Neural cell (in vitro differentiated cells): ENCODE results near the gene CAPN9. TPM values are rescaled to one million over a fixed set of nuclear protein-coding genes. Genes with fewer than 3 reads are reported as not detected.

Experiments
- H2AFZ ChIP-seq: fragments of 200-600, 300-800 bp; sonication (generic), shearing (Covaris generic); 2 replicates; pipeline ENCODE4 v1.6.0; 2014; ENCODE audit warnings: low read depth, mild to moderate bottlenecking, antibody characterized with exemption, low read length, moderate library complexity
- H3F3A ChIP-seq: fragments of 200-600 bp; shearing (Covaris generic); 2 replicates; pipeline ENCODE4 v1.6.1; 2016; ENCODE audit warnings: mild to moderate bottlenecking, moderate library complexity, mixed read lengths, antibody characterized with exemption, low read length; ENCODE audit not compliant: insufficient read depth, poor library complexity, severe bottlenecking
- H3K27ac ChIP-seq: fragments of 200-600, 300-800 bp; sonication (generic), shearing (Covaris generic); 2 replicates; pipeline ENCODE4 v1.5.1; 2014; ENCODE audit warnings: mild to moderate bottlenecking, low read length, moderate library complexity
- H3K27me3 ChIP-seq: fragments of 300-800, 200-600 bp; sonication (generic), shearing (Covaris generic); 2 replicates; pipeline ENCODE4 v1.6.0; 2014; ENCODE audit warnings: mild to moderate bottlenecking, low read depth, low read length, moderate library complexity; ENCODE audit not compliant: insufficient read depth
- H3K36me3 ChIP-seq: fragments of 300-800, 200-600 bp; sonication (generic), shearing (Covaris generic); 2 replicates; pipeline ENCODE4 v1.5.1; 2014; ENCODE audit warnings: mild to moderate bottlenecking, antibody characterized with exemption, low read length, moderate library complexity; ENCODE audit not compliant: insufficient read depth
- H3K4me2 ChIP-seq: fragments of 300-800, 200-600 bp; sonication (generic), shearing (Covaris generic); 2 replicates; pipeline ENCODE4 v1.6.0; 2014; ENCODE audit warnings: mild to moderate bottlenecking, low read length
- H3K4me3 ChIP-seq: fragments of 300-800, 200-600 bp; sonication (generic), shearing (Covaris generic); 2 replicates; pipeline ENCODE4 v1.5.1; 2014; ENCODE audit warnings: mild to moderate bottlenecking, low read length, moderate library complexity
- H3K79me2 ChIP-seq: fragments of 200-600 bp; shearing (Covaris generic); replicated peaks from 2 replicates; pipeline ENCODE4 v1.6.0; 2014; ENCODE audit warnings: mild to moderate bottlenecking, low read length, moderate library complexity; ENCODE audit not compliant: insufficient read depth
- H3K9ac ChIP-seq: fragments of 300-800, 200-600 bp; sonication (generic), shearing (Covaris generic); 2 replicates; pipeline ENCODE4 v1.6.1; 2016; ENCODE audit warnings: mild to moderate bottlenecking, low read length, mixed read lengths
- H3K9me2 ChIP-seq: fragments of 200-600 bp; shearing (Covaris generic); 2 replicates; pipeline ENCODE4 v1.6.1; 2016; ENCODE audit warnings: mild to moderate bottlenecking, low read length, mixed read lengths; ENCODE audit not compliant: insufficient read depth
- H3K9me3 ChIP-seq: fragments of 200-600, 300-800 bp; sonication (generic), shearing (Covaris generic); 2 replicates; pipeline ENCODE4 v1.6.1; 2016; ENCODE audit warnings: mild to moderate bottlenecking, mixed run types, low read length, moderate library complexity, mixed read lengths
- H4K20me1 ChIP-seq: fragments of 200-600 bp; shearing (Covaris generic); 2 replicates; pipeline ENCODE4 v1.6.1; 2016; ENCODE audit warnings: mild to moderate bottlenecking, mixed run types; ENCODE audit not compliant: insufficient read depth
- CTCF ChIP-seq: fragments of 450-650 bp; IDR thresholded peaks from 2 replicates; pipeline ENCODE4 v1.5.1; 2014; ENCODE audit warnings: antibody characterized with exemption, mild to moderate bottlenecking, moderate library complexity; ENCODE audit not compliant: poor library complexity, severe bottlenecking
- EP300 ChIP-seq: fragments of 450-650 bp; conservative IDR thresholded peaks from 2 replicates; pipeline ENCODE4 v1.6.1; 2014; ENCODE audit warnings: antibody characterized with exemption, mild to moderate bottlenecking, moderate library complexity; ENCODE audit not compliant: poor library complexity, severe bottlenecking
- EZH2 ChIP-seq: fragments of 200-600, 300-800 bp; shearing (Covaris generic), sonication (generic); IDR thresholded peaks from 2 replicates; pipeline ENCODE4 v1.6.1; 2014; ENCODE audit warnings: antibody characterized with exemption, low read length, borderline replicate concordance, mild to moderate bottlenecking; ENCODE audit not compliant: insufficient read depth, poor library complexity, severe bottlenecking
- MXI1 ChIP-seq: fragments of 450-650 bp; conservative IDR thresholded peaks from 2 replicates; pipeline ENCODE4 v1.6.1; 2014; ENCODE audit warnings: antibody characterized with exemption, mild to moderate bottlenecking; ENCODE audit not compliant: poor library complexity, severe bottlenecking
- POLR2AphosphoS5 ChIP-seq: IDR thresholded peaks from 2 replicates; pipeline ENCODE4 v1.6.1; 2012
- RAD21 ChIP-seq: fragments of 450-650 bp; conservative IDR thresholded peaks from 2 replicates; pipeline ENCODE4 v1.6.1; 2014; ENCODE audit warnings: antibody characterized with exemption, mild to moderate bottlenecking, moderate library complexity
- SMC3 ChIP-seq: fragments of 450-650 bp; conservative IDR thresholded peaks from 2 replicates; pipeline ENCODE4 v1.6.1; 2014; ENCODE audit warnings: antibody characterized with exemption, mild to moderate bottlenecking, moderate library complexity; ENCODE audit not compliant: poor library complexity
- TAF1 ChIP-seq: IDR thresholded peaks from 2 replicates; pipeline ENCODE4 v1.6.1; 2012; ENCODE audit warnings: low read depth
- polyA plus RNA-seq: library from polyadenylated mRNA; depleted of rRNA; stranded (reverse); fragments of >200 nt; gene quantifications from 2 replicates; pipeline ENCODE4 v1.2.3, GENCODE V29; 2014
- TF ChIP-seq, protein P1 (sequence below): IDR thresholded peaks from 2 replicates; pipeline ENCODE4 v1.6.1; 2012; ENCODE audit warnings: borderline replicate concordance

Gene CAPN9
- polyA plus RNA-seq, 1 donor from 2014 or later: 0.14 TPM

DNA sequence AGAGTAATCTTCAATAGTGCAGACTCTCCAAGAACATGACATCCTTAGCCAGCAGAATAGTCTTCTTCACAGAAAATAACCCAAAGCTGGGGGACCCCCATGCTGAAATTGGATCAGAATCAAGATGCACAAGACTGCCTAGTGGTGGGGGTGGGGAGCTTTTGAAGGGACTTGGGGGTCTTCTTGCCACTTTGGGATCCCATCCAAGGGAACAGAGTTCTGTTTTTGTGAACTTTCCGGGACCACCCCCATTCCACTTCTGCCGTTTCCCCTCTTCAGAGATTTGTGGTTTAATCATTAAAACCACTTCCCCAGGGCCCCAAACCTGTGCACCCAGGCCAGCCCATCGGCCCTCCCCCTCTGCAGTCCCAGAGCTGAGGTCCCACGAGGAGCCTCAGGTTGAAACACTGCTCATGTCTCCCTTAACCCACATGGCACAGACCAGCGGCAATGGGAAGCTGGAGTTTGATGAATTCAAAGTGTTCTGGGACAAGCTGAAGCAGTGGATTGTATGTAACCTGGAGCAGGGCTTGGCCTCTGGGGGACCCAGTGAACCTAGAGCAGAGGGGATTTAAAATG is 44.9 kb downstream of the CAPN9 start:
- Histone ChIP-seq H3K9me2 (no peaks in the 10 kb centered on the region), H3K27me3 (no peaks in the 10 kb centered on the region), H3K36me3 (no peaks in the 10 kb centered on the region), H3K79me2 (no peaks in the 10 kb centered on the region), H3K4me2 (no peak overlapping the region), H3K9ac (no peak overlapping the region), H4K20me1 (no peaks in the 10 kb centered on the region), H3F3A (no peaks in the 10 kb centered on the region), H3K27ac (no peak overlapping the region), H3K4me3 (no peak overlapping the region), H2AFZ (no peak overlapping the region), H3K9me3 (no peaks in the 10 kb centered on the region)
- TF ChIP-seq, protein P1, sequence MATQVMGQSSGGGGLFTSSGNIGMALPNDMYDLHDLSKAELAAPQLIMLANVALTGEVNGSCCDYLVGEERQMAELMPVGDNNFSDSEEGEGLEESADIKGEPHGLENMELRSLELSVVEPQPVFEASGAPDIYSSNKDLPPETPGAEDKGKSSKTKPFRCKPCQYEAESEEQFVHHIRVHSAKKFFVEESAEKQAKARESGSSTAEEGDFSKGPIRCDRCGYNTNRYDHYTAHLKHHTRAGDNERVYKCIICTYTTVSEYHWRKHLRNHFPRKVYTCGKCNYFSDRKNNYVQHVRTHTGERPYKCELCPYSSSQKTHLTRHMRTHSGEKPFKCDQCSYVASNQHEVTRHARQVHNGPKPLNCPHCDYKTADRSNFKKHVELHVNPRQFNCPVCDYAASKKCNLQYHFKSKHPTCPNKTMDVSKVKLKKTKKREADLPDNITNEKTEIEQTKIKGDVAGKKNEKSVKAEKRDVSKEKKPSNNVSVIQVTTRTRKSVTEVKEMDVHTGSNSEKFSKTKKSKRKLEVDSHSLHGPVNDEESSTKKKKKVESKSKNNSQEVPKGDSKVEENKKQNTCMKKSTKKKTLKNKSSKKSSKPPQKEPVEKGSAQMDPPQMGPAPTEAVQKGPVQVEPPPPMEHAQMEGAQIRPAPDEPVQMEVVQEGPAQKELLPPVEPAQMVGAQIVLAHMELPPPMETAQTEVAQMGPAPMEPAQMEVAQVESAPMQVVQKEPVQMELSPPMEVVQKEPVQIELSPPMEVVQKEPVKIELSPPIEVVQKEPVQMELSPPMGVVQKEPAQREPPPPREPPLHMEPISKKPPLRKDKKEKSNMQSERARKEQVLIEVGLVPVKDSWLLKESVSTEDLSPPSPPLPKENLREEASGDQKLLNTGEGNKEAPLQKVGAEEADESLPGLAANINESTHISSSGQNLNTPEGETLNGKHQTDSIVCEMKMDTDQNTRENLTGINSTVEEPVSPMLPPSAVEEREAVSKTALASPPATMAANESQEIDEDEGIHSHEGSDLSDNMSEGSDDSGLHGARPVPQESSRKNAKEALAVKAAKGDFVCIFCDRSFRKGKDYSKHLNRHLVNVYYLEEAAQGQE: no peak
- TF ChIP-seq EP300 (no peak), MXI1 (no peak), RAD21 (no peak), TAF1 (no peak), POLR2AphosphoS5 (no peak), SMC3 (no peak), EZH2 (no peak), CTCF (no peak)

GRCh38 chr1:230792691-230793462 is 45.7 kb downstream of the CAPN9 start:
- Histone ChIP-seq H4K20me1 (no peaks in the 10 kb centered on the region), H3F3A (no peaks in the 10 kb centered on the region), H3K4me3 (no peak overlapping the region), H3K36me3 (no peaks in the 10 kb centered on the region), H3K27ac (no peak overlapping the region), H3K4me2 (no peak overlapping the region), H2AFZ (no peak overlapping the region), H3K27me3 (no peaks in the 10 kb centered on the region), H3K79me2 (no peaks in the 10 kb centered on the region), H3K9me2 (no peaks in the 10 kb centered on the region), H3K9me3 (no peaks in the 10 kb centered on the region), H3K9ac (no peak overlapping the region)
- TF ChIP-seq MXI1 (no peak), EP300 (no peak), TAF1 (no peak), SMC3 (no peak), CTCF (no peak), RAD21 (no peak)
- TF ChIP-seq, protein P1: no peak
